Type B pancreatic cell (in vitro differentiated cells): ENCODE results near the gene PNPLA7. TPM values are rescaled to one million over a fixed set of nuclear protein-coding genes. Genes with fewer than 3 reads are reported as not detected.
"Not testable (repeated sequence)": the region's sequence is repeated elsewhere in the genome, so short reads cannot be mapped to it uniquely, and the experiment has no call there.

ENCODE experiments used
- DNase-seq: peaks from one replicate; pipeline ENCODE4 v3.0.0; 2021; ENCODE audit warnings: mixed read lengths; ENCODE audit not compliant: unreplicated experiment; ENCODE audit errors: extremely low spot score
- H3K27ac Mint-ChIP-seq: 2 replicates; pipeline ENCODE4 v1.8.0; 2021; ENCODE audit warnings: mild to moderate bottlenecking, mixed read lengths
- H3K27me3 Mint-ChIP-seq: 2 replicates; pipeline ENCODE4 v1.8.0; 2021; ENCODE audit warnings: mixed read lengths
- H3K36me3 Mint-ChIP-seq: 2 replicates; pipeline ENCODE4 v1.8.0; 2021; ENCODE audit warnings: mixed read lengths
- H3K4me1 Mint-ChIP-seq: one replicate; pipeline ENCODE4 v1.8.0; 2021; ENCODE audit warnings: mixed read lengths; ENCODE audit not compliant: unreplicated experiment
- H3K4me3 Mint-ChIP-seq: 2 replicates; pipeline ENCODE4 v1.8.0; 2021; ENCODE audit warnings: mild to moderate bottlenecking, mixed read lengths
- H3K9me3 Mint-ChIP-seq: 2 replicates; pipeline ENCODE4 v1.8.0; 2021; ENCODE audit warnings: mixed read lengths
- CTCF ChIP-seq: fragments of 200-600 bp; sonication (generic); conservative IDR thresholded peaks from 2 replicates; pipeline ENCODE4 v1.5.0; 2021; ENCODE audit warnings: antibody characterized with exemption, mild to moderate bottlenecking
- total RNA-seq: library from RNA; stranded (reverse); gene quantifications from 2 replicates; pipeline ENCODE4 v1.2.1, GENCODE V29; 2021; ENCODE audit warnings: low replicate concordance

Gene PNPLA7
- total RNA-seq, 1 donor from 2014 or later, result 3.1 TPM

- peak; percentile 95 for DNase-seq
- H3K27ac Mint-ChIP-seq, result peak within 1 kb of the TSS; percentile 86
- H3K9me3 Mint-ChIP-seq, result no peaks in the 10 kb centered on the region
- H3K4me1 Mint-ChIP-seq, result peaks cover 22% of the 10 kb centered on the region
- H3K4me3 Mint-ChIP-seq, result peak within 1 kb of the TSS; percentile 91
- H3K27me3 Mint-ChIP-seq, result no peaks in the 10 kb centered on the region
- H3K36me3 Mint-ChIP-seq, result peaks cover 9% of the 10 kb centered on the region
- peak; percentile 80 for TF ChIP-seq CTCF
These were observed 1.2 kb upstream of the PNPLA7 start, which contains the start of gene MRPL41 for GRCh38 chr9:137551264-137552021. TSS of gene MRPL41 (plus strand) at chr9:137551879. CDS start at chr9:137552082, 203 bp downstream.

GRCh38 chr9:137550958-137551263, 709 bp upstream of the PNPLA7 start:
- not testable (repeated sequence) for DNase-seq

GRCh38 chr9:137547687-137548543, 2.3 kb downstream of the PNPLA7 start:
- H3K27me3 Mint-ChIP-seq, result no peaks in the 10 kb centered on the region
- TF ChIP-seq CTCF, result no peak
- peaks cover 14% of the 10 kb centered on the region for H3K4me1 Mint-ChIP-seq
- DNase-seq, result no peak
- peak overlapping the region; percentile 63 for H3K27ac Mint-ChIP-seq
- H3K36me3 Mint-ChIP-seq, result no peaks in the 10 kb centered on the region
- peak overlapping the region; percentile 74 for H3K4me3 Mint-ChIP-seq
- H3K9me3 Mint-ChIP-seq, result peaks cover 6% of the 10 kb centered on the region

More at GRCh38 chr9:137550958-137551263, 709 bp upstream of the PNPLA7 start:
- H3K27ac Mint-ChIP-seq, H3K27me3 Mint-ChIP-seq, H3K9me3 Mint-ChIP-seq, H3K36me3 Mint-ChIP-seq: not testable (repeated sequence)
- Mint-ChIP-seq H3K4me1 (peaks cover 18% of the 10 kb centered on the region), H3K4me3 (peak overlapping the region; percentile 55)

GRCh38 chr9:137545123-137545522, 5.1 kb downstream of the PNPLA7 start:
- DNase-seq, result no peak
- H3K9me3 Mint-ChIP-seq, result peaks cover 6% of the 10 kb centered on the region
- peaks cover 8% of the 10 kb centered on the region for H3K4me1 Mint-ChIP-seq
- no peak overlapping the region for H3K27ac Mint-ChIP-seq
- H3K27me3 Mint-ChIP-seq, result no peaks in the 10 kb centered on the region
- H3K4me3 Mint-ChIP-seq, result no peak overlapping the region
- no peaks in the 10 kb centered on the region for H3K36me3 Mint-ChIP-seq
- no peak for TF ChIP-seq CTCF

GRCh38 chr9:137544176-137544760, 5.9 kb downstream of the PNPLA7 start:
- Mint-ChIP-seq H3K27me3 (no peaks in the 10 kb centered on the region), H3K4me3 (no peak overlapping the region), H3K36me3 (no peaks in the 10 kb centered on the region), H3K4me1 (peaks cover 3% of the 10 kb centered on the region), H3K9me3 (peaks cover 6% of the 10 kb centered on the region), H3K27ac (no peak overlapping the region)
- TF ChIP-seq CTCF, result no peak
- no peak for DNase-seq
